GM19023 (cell line): Measurements from ENCODE around the gene COL25A1.

Experiments used
- ATAC-seq: cut with Tn5 transposase; IDR thresholded peaks from one replicate; pipeline ENCODE4 v1.9.1; 2021; ENCODE audit warnings: mild to moderate bottlenecking, moderate library complexity; ENCODE audit not compliant: unreplicated experiment

Gene COL25A1

DNA sequence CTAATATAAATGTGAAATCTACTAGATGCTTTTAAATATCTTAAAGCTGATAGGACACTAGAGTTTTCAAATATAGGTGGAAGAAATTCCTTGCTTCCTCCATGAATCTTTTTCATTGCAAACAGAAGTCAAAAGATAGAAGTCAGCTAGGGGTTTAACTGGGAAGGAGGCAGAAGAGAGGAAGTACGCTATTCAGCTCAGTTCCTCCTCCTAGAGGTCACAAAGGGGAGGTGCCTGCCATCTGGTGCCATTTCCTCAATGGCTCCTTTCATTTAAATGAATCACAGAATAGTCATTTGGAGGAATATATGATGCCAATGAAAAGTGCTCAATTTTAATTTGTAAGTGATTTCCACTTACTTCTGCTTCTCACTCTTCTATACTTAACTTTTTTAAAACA, 8.5 kb downstream of the COL25A1 start:
- ATAC-seq, result peak; percentile 91

DNA sequence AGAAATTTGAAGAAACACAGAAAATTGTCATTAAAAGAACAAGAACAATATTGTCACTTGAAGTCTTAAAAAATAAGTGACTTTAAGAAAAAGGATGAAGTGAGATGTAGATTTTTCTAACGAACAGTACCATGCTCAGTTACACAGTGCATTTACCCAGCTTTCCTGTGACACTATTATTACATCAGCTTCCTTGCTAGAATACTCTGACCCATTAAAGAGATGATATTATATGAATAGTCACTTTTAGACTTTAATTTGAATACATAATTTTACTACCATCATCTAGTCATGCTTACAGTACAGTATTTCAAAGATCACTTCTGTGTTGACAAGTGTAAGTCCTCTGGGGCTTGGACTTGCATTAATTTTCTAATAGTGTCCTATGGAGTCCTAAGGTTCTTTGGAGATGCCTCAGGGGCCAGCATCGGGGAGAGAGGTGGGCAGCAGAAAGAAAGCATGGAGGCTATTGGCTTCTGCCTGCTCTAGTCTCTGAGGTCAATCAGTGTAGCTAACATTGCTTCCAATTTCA, 10.7 kb downstream of the COL25A1 start:
- ATAC-seq, result no peak

DNA sequence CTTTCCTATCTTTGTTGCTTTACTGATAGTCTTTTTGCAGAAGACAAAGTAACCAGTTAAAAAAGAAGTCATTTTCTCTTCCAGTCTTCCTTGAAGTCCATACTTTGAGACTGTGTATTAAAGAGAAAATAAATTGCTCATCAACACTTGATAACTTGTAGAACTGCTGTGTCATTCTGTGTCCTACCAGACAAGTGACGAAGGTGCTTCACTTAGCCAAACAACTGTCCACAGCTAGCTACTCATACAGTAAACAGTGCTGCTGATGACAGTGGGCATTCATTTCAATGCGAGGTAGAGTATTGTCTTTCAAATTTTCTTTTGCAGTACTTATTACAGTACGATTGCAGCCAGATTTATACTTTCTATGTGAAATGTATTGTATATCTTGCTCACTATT, 11.5 kb downstream of the COL25A1 start:
- no peak for ATAC-seq

DNA sequence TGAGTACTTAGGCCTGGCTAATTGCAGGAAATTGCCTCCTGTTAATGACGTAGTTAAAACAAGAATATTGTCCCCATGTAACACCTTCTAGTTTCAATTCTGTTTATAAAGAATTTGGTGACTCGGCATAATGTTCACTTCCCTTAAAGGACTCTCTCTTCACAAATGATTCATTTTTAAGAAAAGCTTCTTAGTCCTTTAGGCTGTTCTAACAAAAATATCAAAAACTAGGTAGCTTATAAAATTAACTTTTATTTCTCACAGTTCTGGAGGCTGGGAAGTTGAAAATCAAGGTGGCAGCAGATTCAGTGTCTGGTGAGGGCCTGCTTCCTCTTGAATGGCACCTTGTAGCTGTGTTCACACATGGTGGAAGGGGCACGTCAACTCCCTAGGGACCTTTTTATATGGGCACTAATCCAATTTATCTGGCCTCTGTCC, 23.8 kb downstream of the COL25A1 start:
- peak; percentile 73 for ATAC-seq

DNA sequence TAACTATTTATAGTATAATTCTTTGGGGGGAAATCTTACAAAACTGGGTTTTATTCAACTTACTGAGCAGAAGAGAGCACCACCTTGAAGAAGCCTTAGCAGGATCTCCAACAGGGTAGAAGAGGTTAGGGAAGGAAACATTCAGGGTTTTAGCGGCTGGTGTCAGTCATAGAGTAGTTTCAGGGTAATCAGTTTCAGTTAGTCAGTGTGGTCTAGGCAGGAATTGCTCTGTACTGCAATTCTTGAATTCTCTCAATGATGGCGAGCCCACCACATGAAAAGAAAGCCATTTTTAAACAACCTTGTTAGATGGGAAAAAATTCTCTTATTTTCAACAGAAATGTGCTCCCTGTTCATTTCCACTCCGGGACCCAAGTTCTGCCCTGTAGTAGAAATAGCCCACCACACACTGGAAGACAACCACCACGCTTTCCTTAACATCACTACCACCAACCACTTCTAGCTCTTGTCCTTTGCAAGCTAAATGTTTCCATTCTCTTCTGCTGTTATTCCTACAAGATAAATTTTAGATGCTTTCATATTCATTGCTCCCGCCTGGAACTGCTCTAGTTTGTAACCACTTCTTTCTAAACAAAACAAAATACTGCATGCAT, 25.9 kb downstream of the COL25A1 start:
- ATAC-seq, result peak; percentile 72

DNA sequence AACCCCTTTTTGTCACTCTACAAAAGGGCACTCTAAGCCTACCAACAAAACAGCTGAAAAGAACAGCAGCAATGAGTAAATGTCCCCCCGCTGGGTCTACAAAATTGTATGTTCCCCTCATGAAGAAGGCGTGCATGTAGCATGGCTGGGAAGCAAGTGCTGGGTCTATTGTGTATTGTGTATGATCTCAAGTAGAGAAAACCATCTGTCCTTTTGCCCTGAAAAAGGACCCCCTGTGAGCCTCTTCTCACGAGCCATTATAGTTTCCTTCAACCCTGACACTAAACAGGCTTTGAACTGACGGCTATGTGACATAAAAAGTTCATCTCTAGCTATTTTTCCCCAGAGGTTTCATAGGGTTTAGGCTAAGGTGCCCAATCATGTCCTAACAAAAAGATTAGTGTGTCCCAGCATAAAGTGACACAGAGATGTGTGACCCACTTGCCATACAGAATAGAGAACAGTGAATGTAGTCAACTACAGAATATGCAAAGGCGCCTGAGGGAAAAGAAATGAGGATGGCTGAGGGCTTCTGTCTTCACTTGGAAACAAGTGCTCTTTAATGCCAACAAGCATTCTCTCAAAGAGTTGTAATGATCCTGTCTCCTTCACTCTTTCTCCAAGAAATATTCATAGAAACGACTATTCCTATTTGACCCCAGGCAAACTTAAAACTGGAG, 27.3 kb downstream of the COL25A1 start:
- ATAC-seq, result no peak

DNA sequence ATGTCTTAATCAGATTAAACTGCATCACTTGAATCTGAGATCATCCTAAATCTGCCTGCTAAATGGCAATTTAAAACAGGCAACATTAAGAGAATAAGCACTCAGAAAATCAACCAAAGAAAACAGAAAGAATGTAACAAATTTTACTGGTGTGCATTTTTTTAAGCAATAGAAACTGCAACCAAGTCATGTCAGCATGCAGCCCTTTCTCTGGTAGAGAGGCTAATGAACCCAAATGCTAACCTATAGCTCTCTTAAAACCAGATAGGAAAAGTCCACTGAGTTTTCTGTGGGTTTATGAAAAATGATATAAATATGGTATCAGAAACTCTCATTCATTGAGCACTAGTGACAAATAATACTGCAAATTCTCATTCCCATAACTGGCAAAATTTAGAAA, 35.6 kb downstream of the COL25A1 start:
- ATAC-seq, result no peak

DNA sequence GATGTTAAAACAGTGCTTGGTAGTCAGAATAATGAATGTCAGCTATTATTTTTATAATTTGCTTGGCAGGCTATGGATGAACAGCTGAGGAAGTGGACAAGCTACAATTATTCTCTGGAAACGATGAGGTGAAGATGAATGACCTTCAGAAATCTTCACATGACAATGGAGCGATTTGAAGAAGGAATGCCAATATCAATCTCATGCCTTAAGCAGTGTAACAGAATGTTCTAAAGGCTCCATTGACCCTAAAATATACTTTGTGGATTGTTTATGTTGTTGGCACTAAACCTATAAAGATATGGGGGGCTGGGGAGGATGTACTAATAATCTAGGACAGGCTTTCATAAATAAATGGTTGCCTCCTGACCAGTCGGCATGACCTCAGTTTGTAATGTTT, 36.2 kb downstream of the COL25A1 start:
- no peak for ATAC-seq

DNA sequence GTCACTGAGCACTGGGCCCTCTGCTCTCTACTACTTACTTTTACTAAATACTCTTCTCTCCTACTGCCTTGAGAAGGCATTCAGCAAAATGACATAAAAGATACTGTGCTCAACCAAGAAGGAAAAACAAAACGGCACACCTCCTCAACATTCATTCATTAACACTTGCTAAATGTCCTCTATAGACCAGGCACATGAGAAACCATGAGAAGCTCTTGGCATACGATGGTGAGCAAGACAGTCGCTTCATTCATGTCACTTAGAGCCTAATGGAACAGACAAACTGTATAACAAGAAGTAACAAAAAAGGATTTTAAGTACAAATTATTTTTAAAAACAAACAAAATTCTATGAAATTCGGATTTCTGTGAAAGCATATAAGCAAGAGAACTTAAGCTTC, 38.7 kb downstream of the COL25A1 start:
- no peak for ATAC-seq

DNA sequence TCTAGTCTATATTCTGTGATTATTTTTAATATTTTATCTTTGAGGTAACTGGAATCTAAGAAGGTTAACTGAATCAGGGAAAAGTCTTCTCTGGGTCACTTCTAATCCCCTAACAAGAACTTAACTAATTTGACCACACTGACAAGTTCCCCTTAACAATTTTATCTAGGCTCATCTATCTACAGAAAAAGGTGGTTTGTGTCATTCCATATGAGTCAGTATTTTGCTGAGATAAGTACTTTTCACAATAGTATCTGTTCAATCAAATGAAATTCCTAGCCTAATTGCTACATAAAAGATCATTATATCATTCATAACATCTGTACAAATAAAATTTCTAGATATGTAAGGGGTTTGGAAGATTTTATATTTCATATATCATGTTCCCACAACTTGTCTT, 45.6 kb downstream of the COL25A1 start:
- no peak for ATAC-seq

DNA sequence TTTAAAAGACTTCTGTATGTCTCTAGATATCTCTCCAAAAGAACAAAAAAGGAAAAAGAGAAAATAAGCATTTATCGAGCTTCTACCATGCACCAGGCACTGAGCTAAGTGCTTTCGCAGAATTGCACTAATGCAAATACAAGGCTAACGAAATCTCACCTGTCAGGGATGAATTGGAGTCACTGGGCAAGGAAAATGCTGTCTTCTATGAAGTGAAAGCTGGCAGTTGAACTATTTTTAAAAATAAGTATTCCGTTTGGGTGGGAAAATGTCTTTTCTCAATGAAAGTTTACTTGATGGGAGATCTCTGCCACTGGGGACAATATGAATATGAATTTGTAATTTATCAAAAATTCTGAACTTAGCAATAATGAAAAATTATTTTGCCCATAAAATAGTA, 47.6 kb downstream of the COL25A1 start:
- no peak for ATAC-seq

DNA sequence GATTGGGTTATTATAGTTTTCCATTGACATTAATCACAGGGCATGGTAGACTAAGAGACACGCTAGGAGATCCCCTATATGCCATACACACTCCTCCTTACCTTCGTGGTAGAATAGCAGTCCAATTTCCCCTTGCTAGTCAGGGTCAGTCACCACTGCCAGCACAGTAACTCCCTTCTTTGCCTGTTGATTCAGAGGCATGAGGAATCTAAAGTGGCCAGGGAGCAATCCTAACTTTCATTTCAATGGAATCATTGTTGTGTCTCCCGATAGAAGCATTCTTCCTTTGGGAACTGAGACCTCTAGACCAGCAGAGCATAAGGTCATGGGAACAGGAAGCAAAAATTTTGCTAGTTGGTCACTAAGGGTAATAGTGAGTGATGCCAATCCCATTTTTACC, 51.1 kb downstream of the COL25A1 start:
- no peak for ATAC-seq

DNA sequence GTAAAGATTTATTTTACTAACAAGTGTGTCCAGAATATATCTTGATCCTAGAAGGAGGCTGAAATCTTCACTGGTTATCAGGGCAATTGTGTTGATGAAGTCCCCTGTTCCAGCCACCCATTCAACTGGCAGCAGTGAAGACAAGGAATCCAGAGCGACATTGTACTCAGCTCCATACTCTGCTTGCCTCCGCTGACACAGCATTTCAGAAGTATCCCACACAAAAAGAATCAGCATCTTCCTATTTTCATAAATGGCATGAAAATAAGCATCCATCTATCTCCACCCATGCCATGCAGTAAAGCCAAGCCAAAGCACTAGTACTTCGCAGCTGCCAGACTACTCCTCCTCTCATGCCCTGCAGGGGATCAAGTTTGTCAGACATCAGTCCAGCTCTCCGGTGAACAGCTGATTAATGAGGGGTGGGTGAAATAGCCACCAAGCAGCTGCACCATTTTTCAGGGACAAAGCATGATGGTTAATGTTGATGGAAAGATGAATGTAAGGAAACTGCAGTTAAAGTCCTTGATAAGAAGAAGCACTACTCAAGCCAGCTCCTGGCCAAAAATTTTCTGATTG, 54.0 kb downstream of the COL25A1 start:
- ATAC-seq, result no peak

DNA sequence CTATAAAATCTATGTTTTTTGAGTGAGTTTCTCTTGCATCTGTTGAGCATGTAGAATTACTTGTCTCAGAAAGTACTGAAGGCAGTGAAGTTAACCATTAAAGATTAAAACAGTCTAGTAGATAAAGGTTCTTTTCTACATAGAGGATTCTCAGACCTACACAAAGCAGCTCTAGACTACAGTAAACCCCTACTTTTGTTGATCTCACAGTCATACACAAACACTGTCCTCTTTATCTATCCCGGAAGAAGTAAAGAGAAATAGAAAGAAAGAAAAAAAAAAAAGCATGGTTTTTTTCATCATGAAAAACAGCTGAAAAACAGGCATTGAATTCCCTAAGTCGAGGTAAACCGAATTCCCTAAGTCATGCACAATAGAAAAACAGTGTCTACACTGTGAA, 58.6 kb downstream of the COL25A1 start:
- no peak for ATAC-seq

DNA sequence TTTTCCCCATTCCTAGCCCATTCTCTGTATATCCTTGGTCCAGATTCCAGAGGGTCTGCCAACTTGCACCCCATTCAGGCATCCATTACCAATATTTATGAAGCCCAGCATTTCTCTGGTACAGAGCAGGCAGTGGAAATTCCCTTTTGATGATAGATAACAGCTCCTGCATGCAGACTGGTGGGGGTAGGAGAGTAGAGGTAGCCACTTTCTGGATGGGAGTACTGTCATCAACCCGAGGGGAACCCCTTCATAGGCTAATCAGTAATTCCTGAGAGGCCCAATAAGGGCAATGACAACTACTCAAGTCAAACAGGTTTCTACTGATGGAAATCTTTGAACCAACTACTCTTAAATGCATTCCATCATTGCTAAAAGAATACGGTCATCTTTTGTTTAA, 63.7 kb downstream of the COL25A1 start:
- no peak for ATAC-seq

DNA sequence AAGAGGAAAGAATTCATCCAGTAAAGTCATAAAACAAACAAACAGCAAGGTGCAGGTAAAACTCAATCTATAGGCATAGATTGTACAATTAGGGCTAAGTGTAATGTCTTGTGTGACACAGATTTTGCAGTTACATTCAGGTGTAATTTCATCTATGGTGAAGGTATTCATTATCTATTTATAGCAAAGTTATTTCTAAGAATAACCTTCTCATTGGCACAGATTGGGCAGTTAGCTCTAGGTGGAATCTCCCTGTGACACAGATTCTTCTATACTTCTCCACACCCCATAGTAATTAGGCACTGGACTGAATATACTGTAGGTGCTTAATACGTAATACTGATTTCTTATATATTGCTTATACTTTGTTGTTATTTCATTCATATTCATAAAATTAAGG, 66.8 kb downstream of the COL25A1 start:
- no peak for ATAC-seq

DNA sequence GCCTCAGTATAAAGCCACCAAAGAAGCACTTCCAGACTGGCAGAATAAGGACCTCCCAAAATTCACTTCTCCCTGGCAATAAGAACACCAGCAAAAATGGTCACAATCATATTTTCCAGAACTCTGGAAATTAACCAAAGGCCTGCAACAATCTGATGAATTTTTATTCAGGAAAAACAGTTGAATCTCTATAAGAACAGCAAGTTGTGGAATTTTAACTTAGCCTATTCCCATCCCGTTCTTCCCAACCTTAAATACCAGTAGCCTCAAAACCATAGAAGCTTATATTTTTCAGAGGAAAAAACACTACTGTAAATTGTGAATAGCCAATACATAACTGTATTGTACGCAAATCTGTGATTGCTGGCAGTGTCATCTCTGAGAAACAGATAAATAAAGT, 67.9 kb downstream of the COL25A1 start:
- no peak for ATAC-seq

DNA sequence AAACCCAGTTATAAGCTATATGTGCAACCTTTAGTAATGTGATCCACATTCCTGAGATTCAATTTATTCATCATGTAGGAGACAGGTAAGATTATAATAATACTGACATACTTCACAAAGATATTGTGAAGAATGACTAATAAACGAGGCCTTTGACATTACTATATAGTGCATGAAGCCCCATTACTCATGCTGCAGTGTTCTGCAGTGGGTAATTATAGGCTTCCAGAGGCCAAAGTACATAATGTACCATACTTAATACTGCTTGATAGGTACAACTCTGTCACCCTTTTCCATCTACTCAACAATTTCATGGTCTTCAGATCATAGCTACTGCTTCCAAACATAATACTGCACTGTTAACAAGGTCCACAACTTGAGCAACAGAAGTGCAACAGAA, 68.9 kb downstream of the COL25A1 start:
- no peak for ATAC-seq

DNA sequence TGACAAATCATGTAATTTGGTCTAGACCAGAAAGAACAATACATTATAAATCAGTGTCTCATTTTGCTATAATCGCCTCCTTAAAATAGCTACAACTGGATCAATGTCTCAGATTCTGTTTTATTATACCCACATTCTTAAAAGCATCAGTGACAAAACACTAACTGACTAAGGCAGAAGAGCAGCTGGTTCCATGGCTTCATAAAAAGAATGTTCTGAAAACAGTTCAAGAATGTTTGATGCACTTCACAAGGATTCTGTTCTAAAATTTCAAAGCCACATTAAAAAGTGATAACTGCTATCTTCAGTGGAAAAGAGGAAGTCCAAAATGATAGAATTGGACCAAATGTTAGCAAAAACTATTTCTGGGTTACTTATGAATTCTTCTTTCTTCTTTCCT, 69.8 kb downstream of the COL25A1 start:
- ATAC-seq, result no peak

DNA sequence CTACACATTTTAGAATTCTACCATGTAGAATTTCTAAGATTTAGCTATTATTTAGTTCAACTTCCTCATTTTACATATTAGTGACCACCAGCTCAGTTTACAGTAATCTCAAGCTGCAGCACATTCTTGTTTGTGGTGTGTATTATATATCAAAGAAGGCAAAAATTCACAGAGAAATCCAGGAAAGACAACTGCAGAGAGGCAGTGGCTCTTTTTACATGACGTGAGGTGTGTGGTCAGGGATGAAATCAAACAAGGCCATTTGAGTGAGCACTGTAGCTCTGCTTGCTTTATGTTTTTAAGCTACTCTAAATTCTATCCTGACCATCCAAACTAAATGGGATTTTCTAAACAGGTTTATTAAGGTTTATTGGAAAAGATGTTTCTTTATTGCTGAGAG, 71.1 kb downstream of the COL25A1 start:
- ATAC-seq, result no peak

DNA sequence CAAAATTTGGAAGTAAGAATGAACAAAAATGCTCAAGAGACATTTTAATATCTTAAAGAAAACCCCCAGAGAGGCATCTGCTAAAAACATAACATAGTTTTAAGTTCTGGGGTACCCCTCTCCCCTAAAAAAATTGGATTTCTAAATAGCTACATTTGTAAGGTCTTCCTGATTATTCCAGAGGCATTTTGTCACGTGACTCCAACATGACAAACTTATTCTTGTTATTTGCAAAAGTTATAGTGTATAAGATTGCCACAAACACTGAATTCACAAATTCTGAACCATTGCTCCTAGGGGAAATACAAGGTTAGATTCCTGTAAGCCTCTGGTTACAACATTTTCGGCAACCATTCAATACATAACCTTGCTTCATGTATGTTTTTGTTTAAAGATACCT, 73.4 kb downstream of the COL25A1 start:
- ATAC-seq, result no peak

DNA sequence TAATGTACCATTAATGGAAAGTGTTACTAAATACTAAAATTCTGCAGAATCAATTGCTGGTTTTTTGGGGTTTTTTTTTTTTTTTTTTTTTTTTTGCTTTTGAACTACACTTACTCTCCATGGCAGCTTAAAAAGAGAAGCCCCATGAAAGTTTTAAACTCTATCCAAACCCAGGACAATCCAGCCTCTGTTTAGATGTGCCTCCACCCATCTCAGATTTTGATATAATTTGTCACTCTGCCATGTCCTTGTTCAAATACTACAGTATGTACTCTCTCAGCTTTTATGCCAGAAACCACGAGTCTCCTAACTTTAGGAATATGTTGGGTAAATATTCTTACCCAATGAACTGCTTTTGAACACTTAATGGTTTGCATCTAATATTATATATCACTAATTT, 84.2 kb downstream of the COL25A1 start:
- no peak for ATAC-seq
